GM13977 (cell line): ENCODE data around the gene PROSER2.

Source experiments
- DNase-seq: peaks from one replicate; pipeline ENCODE4 v3.0.0; 2012; ENCODE audit warnings: low spot score
- CTCF ChIP-seq: IDR thresholded peaks from 2 replicates; pipeline ENCODE4 v1.5.1; 2012; ENCODE audit warnings: mild to moderate bottlenecking, control low read depth; ENCODE audit not compliant: insufficient read depth; ENCODE audit errors: extremely low read depth, missing control alignments
- in situ Hi-C: fragments of 300-500 bp; cut with MboI; formaldehyde crosslinking; loops from one replicate; pipeline ENCODE4 v1.12.0; 2022; ENCODE audit warnings: low sequenced_read_pairs, low pct_unique_long_range_greater_than_20kb, mixed read lengths, inconsistent platforms; ENCODE audit not compliant: unreplicated experiment

PROSER2 gene

GRCh38 chr10:11866199-11866925 lies 43.2 kb downstream of the PROSER2 start:
- TF ChIP-seq CTCF, result no peak
- DNase-seq, result no peak
- in situ Hi-C loops, result no loop called here

DNA sequence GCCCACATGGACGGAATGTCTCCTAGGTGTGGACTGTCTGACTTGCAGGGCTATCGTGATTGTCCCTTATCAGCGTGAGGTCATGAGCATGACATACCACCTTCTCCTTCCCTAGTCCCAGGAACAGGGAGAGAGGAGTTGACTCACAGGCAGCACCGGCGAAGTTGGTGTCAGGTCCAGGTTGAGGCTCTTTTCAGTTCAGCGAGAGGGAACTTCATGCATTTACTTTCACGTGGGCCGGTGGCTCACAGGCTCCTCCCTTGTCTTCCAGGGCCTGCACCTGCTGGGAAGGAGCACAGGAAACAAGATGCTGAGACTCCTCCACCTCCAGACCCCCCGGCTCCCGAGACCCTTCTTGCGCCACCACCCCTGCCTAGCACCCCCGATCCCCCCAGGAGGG lies 46.1 kb downstream of the PROSER2 start:
- in situ Hi-C loops, result no loop called here
- no peak for TF ChIP-seq CTCF
- no peak for DNase-seq

DNA sequence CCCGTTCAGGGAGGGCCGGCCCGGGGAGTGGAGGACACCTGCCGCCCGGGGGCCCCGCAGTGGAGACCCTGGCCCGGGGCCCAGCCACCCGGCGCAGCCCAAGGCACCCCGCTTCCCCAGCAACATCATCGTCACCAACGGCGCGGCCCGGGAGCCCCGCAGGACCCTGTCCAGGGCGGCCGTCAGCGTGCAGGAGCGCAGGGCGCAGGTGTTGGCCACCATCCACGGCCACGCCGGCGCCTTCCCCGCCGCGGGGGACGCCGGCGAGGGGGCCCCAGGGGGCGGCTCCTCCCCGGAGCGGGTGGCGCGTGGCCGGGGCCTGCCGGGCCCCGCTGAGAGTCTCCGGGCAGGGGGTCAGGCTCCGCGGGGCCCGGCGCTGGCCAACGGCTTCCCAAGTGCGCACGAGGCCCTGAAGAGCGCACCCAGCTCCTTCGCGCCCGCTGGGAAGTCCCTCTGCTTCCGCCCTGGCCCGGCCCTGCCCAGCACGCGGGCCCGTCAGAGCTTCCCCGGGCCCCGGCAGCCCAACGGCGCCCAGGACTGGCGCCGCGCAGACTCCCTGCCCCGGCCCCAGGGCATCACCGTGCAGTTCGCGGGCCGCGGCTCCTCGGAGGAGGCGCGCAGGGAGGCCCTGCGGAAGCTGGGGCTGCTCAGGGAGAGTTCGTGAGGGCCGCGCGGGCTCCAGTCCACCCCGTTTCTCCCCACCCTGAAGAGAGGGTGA lies 46.7 kb downstream of the PROSER2 start:
- in situ Hi-C loops, result no loop called here
- TF ChIP-seq CTCF, result no peak
- DNase-seq, result no peak

- in situ Hi-C loops, result no loop called here
- DNase-seq, result no peak
- TF ChIP-seq CTCF, result no peak
Measured at GRCh38 chr10:11870461-11870780, 47.3 kb downstream of the PROSER2 start.

DNA sequence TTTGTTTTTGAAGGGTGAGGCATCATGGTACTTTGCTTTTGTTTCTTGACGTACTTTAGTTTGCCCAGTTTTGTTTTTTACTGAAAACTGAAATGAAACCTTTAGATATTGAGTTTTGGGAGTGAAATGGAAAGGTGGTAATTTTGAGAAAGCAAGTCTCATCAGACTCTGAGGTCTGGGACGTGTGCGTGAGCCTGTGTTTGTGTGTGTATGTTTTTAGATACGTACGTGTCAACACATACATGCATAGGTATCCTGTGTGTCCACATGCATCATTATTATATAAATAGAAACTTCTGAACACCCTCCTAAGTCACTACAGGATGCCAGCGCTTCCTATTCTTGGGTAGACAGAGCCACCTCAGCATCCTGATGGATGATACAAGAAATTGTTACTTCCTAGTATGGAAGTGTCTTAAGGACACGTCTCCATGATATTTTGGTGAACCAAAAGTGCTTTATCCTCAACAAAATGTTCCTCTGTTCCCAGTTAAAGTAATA lies 47.8 kb downstream of the PROSER2 start:
- no peak for DNase-seq
- in situ Hi-C loops, result no loop called here
- TF ChIP-seq CTCF, result no peak

DNA sequence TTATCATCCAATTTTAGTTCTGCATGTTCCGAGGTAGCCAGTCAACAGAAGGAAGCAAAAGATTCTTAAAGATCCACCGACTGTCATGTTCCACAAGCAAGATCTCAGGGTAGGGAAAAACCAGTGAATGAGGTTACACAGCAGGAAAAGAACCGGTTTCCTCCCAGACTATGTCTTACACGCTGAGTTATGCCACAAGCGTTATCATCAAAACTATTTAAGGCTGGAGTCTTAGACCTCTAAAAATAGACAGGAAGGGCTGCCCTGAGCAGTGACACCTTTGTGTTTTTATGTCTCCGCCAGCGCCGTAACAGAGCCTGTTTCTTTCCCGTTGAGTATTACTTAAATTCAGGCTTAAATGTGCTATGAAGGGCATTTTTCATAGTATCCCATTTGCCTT lies 48.3 kb downstream of the PROSER2 start:
- in situ Hi-C loops, result no loop called here

More for the DNA sequence above, 48.3 kb downstream of the PROSER2 start:
- no peak for DNase-seq
- no peak for TF ChIP-seq CTCF
